HG03565 (cell line): ENCODE data around the gene UBAC2.

Source experiments
- ATAC-seq: cut with Tn5 transposase; IDR thresholded peaks from one replicate; pipeline ENCODE4 v1.9.1; 2021; ENCODE audit warnings: mild to moderate bottlenecking, moderate library complexity; ENCODE audit not compliant: unreplicated experiment

Gene UBAC2

DNA sequence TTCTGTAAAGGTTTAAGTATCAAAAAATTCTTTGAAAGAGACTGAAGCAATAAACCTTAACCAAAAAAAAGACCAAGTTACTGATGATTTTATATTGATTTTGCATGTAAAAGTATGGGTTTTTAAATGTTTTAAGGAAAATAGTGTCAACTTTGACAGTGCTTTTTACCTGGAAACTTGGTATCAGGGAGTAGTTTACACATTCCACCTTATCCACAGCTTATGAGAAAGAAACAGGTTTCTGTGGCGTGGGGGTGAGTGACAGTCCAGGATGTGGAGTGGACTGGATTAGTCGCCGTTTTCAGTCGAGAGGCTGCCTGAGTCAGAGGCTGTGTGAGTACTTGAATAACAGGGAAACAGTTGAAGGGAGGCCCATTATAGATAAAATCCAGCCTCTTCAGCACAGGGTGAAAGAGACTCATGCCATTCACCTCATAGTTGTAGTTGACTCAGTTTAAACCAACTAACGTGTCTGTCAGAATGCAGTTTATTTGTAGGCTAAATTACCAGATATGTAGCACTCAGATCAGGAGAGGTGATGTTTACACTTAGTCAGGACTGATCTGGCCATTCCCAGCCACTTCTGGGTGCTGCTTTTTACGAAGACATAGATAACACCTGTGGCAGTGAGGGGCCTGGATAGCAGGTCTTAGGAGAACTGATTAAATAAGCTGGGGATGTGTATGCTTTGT lies 107.1 kb downstream of the UBAC2 start:
- ATAC-seq, result peak; percentile 20

- no peak for ATAC-seq
Observed at GRCh38 chr13:99308471-99309087, 107.9 kb downstream of the UBAC2 start.

GRCh38 chr13:99310382-99311031 lies 109.9 kb downstream of the UBAC2 start:
- peak; percentile 43 for ATAC-seq

- no peak for ATAC-seq
Observed at GRCh38 chr13:99311137-99311536, 110.5 kb downstream of the UBAC2 start.

GRCh38 chr13:99311748-99312492 lies 111.3 kb downstream of the UBAC2 start:
- no peak for ATAC-seq

DNA sequence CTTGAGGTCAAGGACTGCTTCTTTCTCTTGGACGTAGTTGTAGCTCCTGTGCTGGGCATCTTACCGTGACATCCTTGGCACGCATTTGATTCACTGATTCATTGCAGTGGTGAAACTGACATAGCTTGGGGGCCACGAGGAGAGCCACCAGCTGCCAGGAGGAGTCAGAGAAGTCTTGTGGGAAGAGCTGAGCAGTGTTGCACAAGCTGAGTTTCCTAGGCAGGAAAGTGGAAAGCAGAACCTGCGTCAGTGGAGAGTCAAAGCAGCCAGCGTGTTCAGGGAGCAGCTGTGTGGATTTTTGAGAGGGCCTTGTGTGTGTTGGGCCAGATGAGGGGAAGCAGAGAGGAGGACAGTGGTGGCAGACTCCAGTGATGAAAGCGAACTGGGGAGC lies 111.8 kb downstream of the UBAC2 start:
- no peak for ATAC-seq

- ATAC-seq, result no peak
Observed at GRCh38 chr13:99313501-99313900, 112.8 kb downstream of the UBAC2 start.

- ATAC-seq, result no peak
Observed at GRCh38 chr13:99313941-99314340, 113.3 kb downstream of the UBAC2 start.

- ATAC-seq, result no peak
Observed at GRCh38 chr13:99314640-99315176, 114.1 kb downstream of the UBAC2 start.

GRCh38 chr13:99315186-99315585 lies 114.5 kb downstream of the UBAC2 start:
- no peak for ATAC-seq

GRCh38 chr13:99316224-99316623 lies 115.6 kb downstream of the UBAC2 start:
- no peak for ATAC-seq

DNA sequence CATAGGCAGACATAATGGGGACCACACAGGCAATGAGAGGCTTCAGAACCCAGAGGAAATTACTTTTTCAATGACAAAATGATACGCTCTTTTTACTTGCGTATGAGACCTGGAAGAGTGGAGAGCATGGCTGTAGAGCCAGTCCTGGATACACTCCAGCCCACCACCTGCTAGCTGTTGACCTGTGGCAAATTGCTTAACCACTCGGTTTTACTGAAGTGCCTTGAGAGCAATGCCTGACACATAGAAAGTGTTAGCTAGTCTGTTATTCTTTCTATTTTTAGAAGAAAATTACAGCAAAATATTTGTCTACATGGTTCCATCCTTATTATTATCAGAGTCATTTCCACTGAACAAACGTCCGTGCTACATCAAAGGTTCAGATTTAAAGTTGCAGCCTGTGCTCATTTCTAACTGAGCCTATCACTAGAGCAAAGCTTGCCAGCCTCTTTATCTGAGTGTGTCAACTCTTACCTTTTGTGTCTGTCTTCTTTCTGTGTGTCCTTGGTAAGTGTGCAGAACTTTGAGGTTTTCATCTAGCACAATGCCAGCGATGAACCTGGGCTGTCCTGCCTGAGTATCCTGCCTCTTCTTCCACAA lies 116.1 kb downstream of the UBAC2 start:
- ATAC-seq, result no peak

- ATAC-seq, result no peak
Observed at GRCh38 chr13:99320693-99321481, 120.2 kb downstream of the UBAC2 start.

GRCh38 chr13:99321709-99322108 lies 121.1 kb downstream of the UBAC2 start:
- ATAC-seq, result no peak

GRCh38 chr13:99322297-99323103 lies 121.8 kb downstream of the UBAC2 start:
- ATAC-seq, result peak; percentile 91

GRCh38 chr13:99323488-99323887 lies 122.8 kb downstream of the UBAC2 start:
- no peak for ATAC-seq

- ATAC-seq, result no peak
Observed at GRCh38 chr13:99326012-99326411, 125.4 kb downstream of the UBAC2 start.

DNA sequence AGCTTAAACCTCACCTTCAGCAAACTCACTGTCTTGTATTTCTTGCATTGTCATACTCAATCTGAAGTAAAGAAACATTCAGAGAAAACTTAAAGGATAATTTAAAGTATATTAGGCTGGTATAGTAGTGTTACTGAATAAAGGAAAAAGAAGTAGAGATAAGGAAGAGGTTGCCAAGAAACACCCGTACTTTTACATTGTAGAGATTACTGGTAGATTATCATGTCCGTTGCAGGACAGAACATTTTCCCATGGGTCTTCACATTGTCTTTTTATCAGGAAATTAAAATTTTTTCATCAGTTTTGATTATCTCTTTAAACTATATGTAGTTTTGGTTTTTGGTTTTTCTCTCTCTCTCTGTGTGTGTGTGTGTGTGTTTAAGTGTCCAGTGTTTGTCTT lies 126.5 kb downstream of the UBAC2 start:
- ATAC-seq, result no peak

DNA sequence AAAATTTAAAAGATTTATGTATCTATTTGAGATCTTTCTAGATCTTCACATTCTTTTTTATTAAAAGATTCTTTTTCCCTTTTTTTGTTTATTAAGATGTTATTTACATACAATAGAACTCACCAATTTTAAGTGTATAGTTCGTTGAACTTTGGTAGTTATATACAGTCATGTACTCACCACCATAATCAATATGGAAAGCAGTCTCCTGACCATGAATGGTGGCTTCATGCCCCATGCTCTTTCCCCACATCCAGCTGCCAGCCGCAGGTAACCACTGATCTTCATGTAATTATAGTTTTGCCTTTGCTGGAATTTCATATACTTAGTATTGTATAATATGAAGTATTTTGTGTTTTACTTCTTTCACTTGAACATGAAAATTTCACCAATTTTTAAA lies 127.1 kb downstream of the UBAC2 start:
- ATAC-seq, result no peak
